Gastroesophageal sphincter (tissue), 4 donors: Measurements from ENCODE around the gene VSIG8. TPM values are rescaled to one million over a fixed set of nuclear protein-coding genes. Genes with fewer than 3 reads are reported as not detected.

Source experiments
- ATAC-seq: fragments of 150-250 bp; one replicate; pipeline ENCODE4 v1.9.1; 2016; ENCODE audit warnings: mild to moderate bottlenecking, moderate library complexity
- H3K27ac ChIP-seq, 4 donors: fragments of 200-600 bp; sonication (generic) in 3 of 4; 1 replicate in 3 of 4; 2 replicates in 1 of 4; pipeline ENCODE4 v1.5.1; 2016 to 2019
- H3K27me3 ChIP-seq: fragments of 200-600 bp; sonication (generic); one replicate; pipeline ENCODE4 v1.5.1; 2019
- H3K36me3 ChIP-seq, 2 donors: fragments of 200-600 bp; sonication (generic); one replicate each; pipeline ENCODE4 v1.5.1; 2019; ENCODE audit warnings: control low read depth in 1 of 2
- H3K4me1 ChIP-seq, 3 donors: fragments of 200-600 bp; sonication (generic); 1 replicate in 2 of 3; 2 replicates in 1 of 3; pipeline ENCODE4 v1.5.1; 2016 to 2019; ENCODE audit warnings: control low read depth in 2 of 3
- H3K4me3 ChIP-seq, 2 donors: fragments of 200-600 bp; sonication (generic); one replicate each; pipeline ENCODE4 v1.5.1; 2019; ENCODE audit warnings: mild to moderate bottlenecking in 1 of 2, moderate library complexity in 1 of 2
- H3K9me3 ChIP-seq, 3 donors: fragments of 200-600 bp; sonication (generic); one replicate each; pipeline ENCODE4 v1.5.1; 2017 to 2019; ENCODE audit warnings: control low read depth in 2 of 3
- CTCF ChIP-seq, 4 experiments: fragments of 200-600 bp in 2 of 4; fragments of 450-650 bp in 2 of 4; sonication (generic) in 1 of 4; IDR thresholded peaks; one replicate each; pipeline ENCODE4 v1.5.1; 2017 to 2019; ENCODE audit warnings: antibody characterized with exemption in 4 of 4, mild to moderate bottlenecking in 2 of 4, moderate library complexity in 2 of 4
- EP300 ChIP-seq: sonication (generic); formaldehyde crosslinking; IDR thresholded peaks from one replicate; pipeline ENCODE4 v1.6.1; 2017; ENCODE audit warnings: antibody characterized with exemption, mild to moderate bottlenecking
- POLR2A ChIP-seq, 2 donors: fragments of 450-650 bp; IDR thresholded peaks; one replicate each; pipeline ENCODE4 v1.6.1; 2017; ENCODE audit warnings: antibody characterized with exemption in 2 of 2, mild to moderate bottlenecking in 2 of 2, moderate library complexity in 1 of 2
- POLR2AphosphoS5 ChIP-seq: sonication (generic); formaldehyde crosslinking; IDR thresholded peaks from one replicate; pipeline ENCODE4 v1.6.1; 2017; ENCODE audit warnings: antibody characterized with exemption
- WGBS, 2 donors: methylation state at CpG; one replicate each; pipeline ENCODE4 v1.1.5; 2018; ENCODE audit warnings: low coverage in 1 of 2; 5-methylcytosine and 5-hydroxymethylcytosine counted together
- total RNA-seq, 4 donors: library from RNA; depleted of rRNA; stranded (reverse); fragments of >200 nt; gene quantifications; one replicate each; pipeline ENCODE4 v1.1.0, GENCODE V29; 2016

The VSIG8 gene
- total RNA-seq, 4 donors from 2014 or later = not detected

- no peaks in the 10 kb centered on the region for H3K9me3 ChIP-seq
- WGBS, 2 donors = 37 to 41% methylated on average over 6 of the region's 7 CpGs
- H3K4me1 ChIP-seq = no peaks in the 10 kb centered on the region
- H3K27me3 ChIP-seq = no peaks in the 10 kb centered on the region
- no peak overlapping the region for H3K27ac ChIP-seq
- no peak for ATAC-seq
- H3K4me3 ChIP-seq = no peak overlapping the region
- no peak for TF ChIP-seq POLR2A (IDR thresholded peaks at IDR 0.05)
- no peak for TF ChIP-seq POLR2AphosphoS5
- TF ChIP-seq EP300 = no peak
- TF ChIP-seq CTCF (IDR thresholded peaks at IDR 0.05) = no peak
- peaks cover 0 to 20% of the 10 kb centered on the region in 2 donors for H3K36me3 ChIP-seq
Measured at GRCh38 chr1:159831412-159832141, 30.9 kb downstream of the VSIG8 start.

- Histone ChIP-seq H3K4me3 (no peak overlapping the region), H3K27me3 (no peaks in the 10 kb centered on the region), H3K27ac (no peak overlapping the region), H3K4me1 (no peaks in the 10 kb centered on the region), H3K36me3 (peaks cover 0 to 12% of the 10 kb centered on the region in 2 donors), H3K9me3 (no peaks in the 10 kb centered on the region)
- WGBS, 2 donors = 87 to 88% methylated on average over 7 of the region's 8 CpGs
- ATAC-seq = no peak
- no peak for TF ChIP-seq CTCF (IDR thresholded peaks at IDR 0.05)
- TF ChIP-seq EP300 = no peak
- no peak for TF ChIP-seq POLR2AphosphoS5
- no peak for TF ChIP-seq POLR2A (IDR thresholded peaks at IDR 0.05)
Measured at GRCh38 chr1:159830722-159831121, 31.7 kb downstream of the VSIG8 start.

GRCh38 chr1:159829822-159830465 is 32.5 kb downstream of the VSIG8 start:
- H3K4me1 ChIP-seq = no peaks in the 10 kb centered on the region
- H3K4me3 ChIP-seq = no peak overlapping the region
- WGBS, 2 donors = 70% methylated on average over 4 of the region's 18 CpGs; no CpG with 5 or more reads in 1 of the 2 donors

GRCh38 chr1:159829273-159829634 is 33.2 kb downstream of the VSIG8 start:
- no peaks in the 10 kb centered on the region for H3K36me3 ChIP-seq
- H3K4me3 ChIP-seq = no peak overlapping the region
- peaks cover 8% of the 10 kb centered on the region for H3K27me3 ChIP-seq
- TF ChIP-seq POLR2AphosphoS5 = no peak
- peak in 3 of 4 experiments; percentile 19 to 51 (median 31) for TF ChIP-seq CTCF (IDR thresholded peaks at IDR 0.05)
- H3K4me1 ChIP-seq = no peaks in the 10 kb centered on the region
- WGBS, 2 donors = 44 to 67% methylated on average over 3 of the region's 3 CpGs
- H3K9me3 ChIP-seq = no peaks in the 10 kb centered on the region
- peak; percentile 66 for ATAC-seq
- H3K27ac ChIP-seq = no peak overlapping the region

More at GRCh38 chr1:159829822-159830465, 32.5 kb downstream of the VSIG8 start:
- Histone ChIP-seq H3K27me3 (peaks cover 3% of the 10 kb centered on the region), H3K27ac (no peak overlapping the region), H3K9me3 (no peaks in the 10 kb centered on the region), H3K36me3 (peaks cover 0 to 4% of the 10 kb centered on the region in 2 donors)
- TF ChIP-seq POLR2A (IDR thresholded peaks at IDR 0.05) (no peak), CTCF (IDR thresholded peaks at IDR 0.05) (no peak), POLR2AphosphoS5 (no peak), EP300 (no peak)
- ATAC-seq = no peak
